HG02938 (cell line): ENCODE data around the gene ZNF821.
A peak's percentile ranks its signal among the peaks of the same experiment; 100 is the strongest.
"Not testable (repeated sequence)": the region's sequence is repeated elsewhere in the genome, so short reads cannot be mapped to it uniquely, and the experiment has no call there.

Experiments
- ATAC-seq: cut with Tn5 transposase; IDR thresholded peaks from one replicate; pipeline ENCODE4 v1.9.1; 2021; ENCODE audit warnings: mild to moderate bottlenecking, moderate library complexity; ENCODE audit not compliant: unreplicated experiment

The ZNF821 gene

GRCh38 chr16:71826533-71827017 is 57.4 kb downstream of the ZNF821 start:
- ATAC-seq: no peak

GRCh38 chr16:71817155-71817500 is 66.9 kb downstream of the ZNF821 start:
- peak; percentile 13 for ATAC-seq

GRCh38 chr16:71811261-71811803 is 72.7 kb downstream of the ZNF821 start:
- no peak for ATAC-seq

- ATAC-seq: not testable (repeated sequence)
Measured at GRCh38 chr16:71810155-71810530, 73.8 kb downstream of the ZNF821 start.
